Thyroid gland (tissue), 4 donors: ENCODE data around the gene SLC47A2.

Experiments
- CTCF ChIP-seq, 6 experiments: fragments of 200-600 bp in 3 of 6; fragments of 450-650 bp in 3 of 6; sonication (generic) in 3 of 6; IDR thresholded peaks; one replicate each; pipeline ENCODE4 v1.5.1; 2016 to 2019; ENCODE audit warnings: antibody characterized with exemption in 6 of 6, mild to moderate bottlenecking in 2 of 6, inconsistent platforms in 1 of 6, moderate library complexity in 1 of 6
- POLR2A ChIP-seq, 2 donors: fragments of 450-650 bp; IDR thresholded peaks; one replicate each; pipeline ENCODE4 v1.6.1; 2017; ENCODE audit warnings: antibody characterized with exemption in 2 of 2, mild to moderate bottlenecking in 2 of 2, moderate library complexity in 1 of 2

DNA sequence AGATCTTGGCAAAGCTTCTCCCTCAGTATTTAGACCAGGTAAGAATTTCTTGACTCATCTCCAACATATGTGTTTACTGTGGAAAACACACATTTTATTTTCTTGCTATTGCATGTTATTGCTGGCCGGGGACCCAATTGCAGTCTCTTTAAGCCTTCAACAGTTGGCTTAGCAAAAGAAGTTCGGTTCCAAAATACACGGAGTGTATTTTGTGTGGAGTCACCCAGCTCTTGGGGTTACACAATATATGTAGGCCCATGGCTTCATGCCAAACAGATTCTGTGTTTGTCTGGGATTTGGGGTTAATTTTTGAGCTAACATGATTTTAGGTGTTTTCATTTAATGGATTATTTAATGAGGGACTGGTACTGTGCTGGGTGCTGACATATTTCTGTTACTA is 63.8 kb downstream of the SLC47A2 start:
- no peak for TF ChIP-seq CTCF (IDR thresholded peaks at IDR 0.05)
- no peak for TF ChIP-seq POLR2A (IDR thresholded peaks at IDR 0.05)
